IgD-negative memory B cell (primary cell): ENCODE measurements around the gene FRMPD2. TPM values are rescaled to one million over a fixed set of nuclear protein-coding genes. Genes with fewer than 3 reads are reported as not detected.

Experiments used
- H3K27ac Mint-ChIP-seq, 3 donors: one replicate each; pipeline ENCODE4 v1.8.0; 2020 to 2022; ENCODE audit warnings: mild to moderate bottlenecking in 3 of 3, mixed read lengths in 3 of 3, moderate library complexity in 1 of 3
- H3K27me3 Mint-ChIP-seq: one replicate; pipeline ENCODE4 v1.8.0; 2021; ENCODE audit warnings: mixed read lengths
- H3K36me3 Mint-ChIP-seq: one replicate; pipeline ENCODE4 v1.8.0; 2020; ENCODE audit warnings: mild to moderate bottlenecking, mixed read lengths
- H3K4me1 Mint-ChIP-seq, 3 donors: one replicate each; pipeline ENCODE4 v1.8.0; 2020 to 2022; ENCODE audit warnings: mixed read lengths in 3 of 3, mild to moderate bottlenecking in 1 of 3
- H3K4me3 Mint-ChIP-seq, 4 donors: one replicate each; pipeline ENCODE4 v1.8.0; 2020 to 2022; ENCODE audit warnings: mild to moderate bottlenecking in 4 of 4, mixed read lengths in 4 of 4, moderate library complexity in 3 of 4
- H3K9me3 Mint-ChIP-seq, 3 donors: one replicate each; pipeline ENCODE4 v1.8.0; 2020 to 2021; ENCODE audit warnings: mixed read lengths in 3 of 3, mild to moderate bottlenecking in 1 of 3
- polyA plus RNA-seq: library from polyadenylated mRNA; unstranded; fragments of 300-500 nt; fragmentation: Illumina TruSeq; gene quantifications from one replicate; pipeline ENCODE4 v1.2.3, GENCODE V29; 2021

FRMPD2 gene
- polyA plus RNA-seq, 1 donor from 2014 or later: not detected

- Mint-ChIP-seq H3K27ac (no peak overlapping the region), H3K9me3 (peaks cover 4% of the 10 kb centered on the region in 3 donors), H3K4me3 (peak overlapping the region in 1 of 4 donors; percentile 47), H3K27me3 (peaks cover 10% of the 10 kb centered on the region), H3K36me3 (no peaks in the 10 kb centered on the region), H3K4me1 (peaks cover 0 to 3% (median 0%) of the 10 kb centered on the region in 3 donors)
These were observed 58.3 kb downstream of the FRMPD2 start for GRCh38 chr10:48216204-48216505.

GRCh38 chr10:48215486-48216203 is 58.9 kb downstream of the FRMPD2 start:
- H3K27me3 Mint-ChIP-seq: peaks cover 10% of the 10 kb centered on the region
- H3K27ac Mint-ChIP-seq: peak overlapping the region in 1 of 3 donors; percentile 57
- H3K4me3 Mint-ChIP-seq: peak overlapping the region in 1 of 4 donors; percentile 47
- peaks cover 1 to 4% (median 2%) of the 10 kb centered on the region in 3 donors for H3K9me3 Mint-ChIP-seq
- H3K4me1 Mint-ChIP-seq: peaks cover 0 to 1% (median 0%) of the 10 kb centered on the region in 3 donors
- no peaks in the 10 kb centered on the region for H3K36me3 Mint-ChIP-seq

- Mint-ChIP-seq H3K4me3 (no peak overlapping the region), H3K27ac (peak overlapping the region in 1 of 3 donors; percentile 57), H3K4me1 (no peaks in the 10 kb centered on the region), H3K36me3 (no peaks in the 10 kb centered on the region), H3K9me3 (peaks cover 0 to 4% (median 2%) of the 10 kb centered on the region in 3 donors), H3K27me3 (peaks cover 9% of the 10 kb centered on the region)
These were observed 59.6 kb downstream of the FRMPD2 start for GRCh38 chr10:48214716-48215485.

GRCh38 chr10:48213047-48213446 is 61.4 kb downstream of the FRMPD2 start:
- Mint-ChIP-seq H3K36me3 (no peaks in the 10 kb centered on the region), H3K4me3 (no peak overlapping the region), H3K27ac (no peak overlapping the region), H3K9me3 (peaks cover 0 to 4% (median 2%) of the 10 kb centered on the region in 3 donors), H3K27me3 (peaks cover 3% of the 10 kb centered on the region), H3K4me1 (no peaks in the 10 kb centered on the region)

DNA sequence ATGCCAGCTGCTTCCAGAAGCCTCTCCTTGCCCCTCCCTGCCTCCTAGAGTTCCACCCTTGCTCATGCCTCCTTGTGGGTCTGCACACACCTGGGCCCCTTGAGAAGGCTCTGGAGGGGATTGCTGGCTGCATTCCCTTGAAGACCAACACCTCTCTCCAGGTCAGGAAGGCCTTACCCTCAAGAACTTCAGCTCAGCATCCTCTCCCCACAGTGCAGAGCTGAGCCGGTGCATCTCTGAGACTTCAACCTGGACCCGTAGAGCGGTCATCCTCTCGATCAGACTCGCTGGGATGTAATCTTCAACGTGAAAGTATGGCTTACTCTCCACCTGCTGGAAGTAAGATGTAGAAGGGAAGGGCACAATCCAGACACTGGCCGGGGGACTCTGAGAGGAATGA is 62.7 kb downstream of the FRMPD2 start:
- H3K36me3 Mint-ChIP-seq: no peaks in the 10 kb centered on the region
- no peaks in the 10 kb centered on the region for H3K4me1 Mint-ChIP-seq
- H3K4me3 Mint-ChIP-seq: no peak overlapping the region
- no peak overlapping the region for H3K27ac Mint-ChIP-seq
- H3K27me3 Mint-ChIP-seq: peaks cover 3% of the 10 kb centered on the region
- H3K9me3 Mint-ChIP-seq: peaks cover 0 to 4% (median 2%) of the 10 kb centered on the region in 3 donors

DNA sequence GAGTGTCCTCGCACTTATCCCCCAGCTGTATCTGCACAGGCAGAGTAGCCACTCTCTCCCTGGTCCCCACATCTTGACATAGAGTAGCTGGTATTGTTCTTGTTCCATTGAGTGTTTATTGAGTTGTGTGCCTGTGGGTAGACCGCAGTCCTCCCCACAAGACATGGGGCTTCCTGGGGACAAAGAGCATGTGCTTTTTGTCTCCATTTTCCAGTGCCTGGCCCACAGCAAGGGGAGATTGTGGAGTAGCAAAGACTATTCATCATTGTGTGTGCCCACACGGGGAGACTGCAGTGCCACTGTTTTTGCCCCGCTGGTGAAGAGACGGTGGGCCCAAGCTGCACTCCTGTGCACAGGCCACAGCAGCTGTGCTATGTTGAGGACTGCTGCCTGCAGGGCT is 63.5 kb downstream of the FRMPD2 start:
- Mint-ChIP-seq H3K9me3 (peaks cover 0 to 4% (median 2%) of the 10 kb centered on the region in 3 donors), H3K27ac (no peak overlapping the region), H3K4me3 (no peak overlapping the region), H3K27me3 (peaks cover 3% of the 10 kb centered on the region), H3K4me1 (no peaks in the 10 kb centered on the region), H3K36me3 (no peaks in the 10 kb centered on the region)

- Mint-ChIP-seq H3K9me3 (peaks cover 0 to under 1% (median under 1%) of the 10 kb centered on the region in 3 donors), H3K4me1 (no peaks in the 10 kb centered on the region), H3K27me3 (peaks cover 3% of the 10 kb centered on the region), H3K27ac (no peak overlapping the region), H3K4me3 (no peak overlapping the region), H3K36me3 (no peaks in the 10 kb centered on the region)
These were observed 64.1 kb downstream of the FRMPD2 start for GRCh38 chr10:48210391-48210790.

DNA sequence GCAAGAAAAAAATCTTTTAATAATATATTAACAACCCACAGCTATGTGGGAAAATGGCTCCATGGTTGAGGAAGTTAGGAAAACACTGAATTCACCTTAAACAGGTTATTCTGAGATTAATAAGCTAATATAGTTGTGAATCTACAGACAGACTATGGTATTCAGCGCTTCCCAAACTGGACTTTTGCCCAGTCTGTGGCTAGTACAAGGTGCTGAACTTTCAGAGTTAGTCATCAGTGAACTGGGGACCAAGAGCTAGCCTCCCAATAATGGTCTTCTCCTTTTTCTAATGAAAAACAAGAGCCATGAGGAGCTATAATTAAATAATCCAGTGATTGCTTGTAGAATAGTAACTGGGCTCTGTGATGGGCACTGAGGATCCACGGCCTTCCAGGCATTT is 65.3 kb downstream of the FRMPD2 start:
- Mint-ChIP-seq H3K27me3 (peaks cover 5% of the 10 kb centered on the region), H3K27ac (no peak overlapping the region), H3K9me3 (no peaks in the 10 kb centered on the region), H3K36me3 (no peaks in the 10 kb centered on the region), H3K4me3 (no peak overlapping the region), H3K4me1 (peaks cover 0 to 4% (median 0%) of the 10 kb centered on the region in 3 donors)

DNA sequence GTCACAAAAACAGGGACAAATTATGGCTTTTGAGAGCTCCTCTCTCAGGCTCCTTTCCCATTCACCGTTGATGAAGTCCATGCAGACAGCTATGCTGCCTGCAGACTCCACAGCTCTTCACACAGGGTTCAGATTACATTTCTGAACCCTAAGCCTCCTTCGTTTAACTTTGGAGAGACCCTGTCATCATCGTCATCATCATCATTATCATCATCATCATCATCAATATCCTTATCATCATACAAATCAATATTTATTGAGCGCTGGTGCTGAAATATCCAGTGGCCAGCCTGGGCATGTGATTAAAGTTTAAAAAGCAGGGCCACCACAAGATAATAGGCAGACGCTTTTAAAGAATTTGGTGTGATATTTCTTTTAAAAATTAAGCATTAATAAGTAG is 66.6 kb downstream of the FRMPD2 start:
- Mint-ChIP-seq H3K4me1 (peaks cover 0 to 4% (median 0%) of the 10 kb centered on the region in 3 donors), H3K9me3 (no peaks in the 10 kb centered on the region), H3K4me3 (no peak overlapping the region), H3K27me3 (peaks cover 5% of the 10 kb centered on the region), H3K36me3 (no peaks in the 10 kb centered on the region), H3K27ac (no peak overlapping the region)

- Mint-ChIP-seq H3K27me3 (peaks cover 5% of the 10 kb centered on the region), H3K4me1 (peaks cover 0 to 4% (median 0%) of the 10 kb centered on the region in 3 donors), H3K36me3 (no peaks in the 10 kb centered on the region), H3K27ac (peak overlapping the region in 1 of 3 donors; percentile 79), H3K9me3 (no peaks in the 10 kb centered on the region), H3K4me3 (no peak overlapping the region)
These were observed 67.8 kb downstream of the FRMPD2 start for GRCh38 chr10:48206482-48207250.

DNA sequence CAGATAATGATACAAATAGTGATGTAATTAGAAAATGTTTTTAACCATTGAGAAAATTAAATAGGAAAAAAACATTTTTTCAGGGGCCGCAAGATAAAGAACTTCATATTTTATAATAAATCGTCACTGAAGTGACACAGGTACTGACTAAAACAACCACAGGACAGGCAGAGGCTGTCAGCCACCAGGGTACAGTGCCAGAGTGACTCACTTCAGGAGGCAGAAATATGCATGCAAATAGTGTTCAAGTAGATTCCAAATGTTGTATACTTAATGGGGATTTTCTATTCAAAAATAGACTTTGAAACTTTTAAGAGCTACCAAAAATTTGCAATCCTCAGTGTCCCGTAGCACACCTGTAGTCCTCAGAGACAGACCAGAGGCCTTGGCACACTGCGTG is 68.6 kb downstream of the FRMPD2 start:
- Mint-ChIP-seq H3K4me1 (peaks cover 0 to 4% (median 0%) of the 10 kb centered on the region in 3 donors), H3K27me3 (peaks cover 4% of the 10 kb centered on the region), H3K27ac (no peak overlapping the region), H3K9me3 (no peaks in the 10 kb centered on the region), H3K36me3 (no peaks in the 10 kb centered on the region), H3K4me3 (no peak overlapping the region)

- H3K4me3 Mint-ChIP-seq: peak overlapping the region in 1 of 4 donors; percentile 20
These were observed 74.7 kb downstream of the FRMPD2 start for GRCh38 chr10:48199580-48200377.

DNA sequence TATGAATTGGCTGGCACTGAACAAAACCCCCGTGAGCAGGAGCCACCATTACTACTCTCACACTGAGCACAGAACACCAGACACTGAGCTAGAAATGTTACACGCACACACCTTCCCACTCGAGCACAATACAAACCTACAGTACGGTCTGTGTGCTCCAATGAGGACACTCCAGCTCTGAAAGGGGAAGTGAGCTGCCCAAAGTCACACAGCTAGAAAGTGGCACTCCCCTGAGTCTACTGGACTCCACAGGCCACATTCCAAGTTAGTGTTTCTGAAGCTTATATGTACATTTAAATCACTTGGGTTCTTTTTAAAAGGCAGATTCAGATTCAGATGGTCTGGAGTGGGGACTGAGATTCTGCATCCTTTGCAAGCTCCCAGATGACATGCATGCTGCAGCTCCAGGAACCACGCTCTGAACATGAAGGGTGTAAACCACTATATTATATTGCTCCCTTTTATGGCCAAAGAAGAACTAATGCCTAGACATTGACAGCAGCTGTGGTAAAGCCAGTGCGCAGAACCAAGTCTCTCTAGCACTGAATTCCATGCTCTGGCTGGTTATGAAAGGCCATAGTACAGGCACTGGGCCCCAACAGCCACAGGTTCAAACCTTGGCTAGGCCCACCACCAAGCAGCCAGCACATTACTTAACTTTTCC is 77.1 kb downstream of the FRMPD2 start:
- Mint-ChIP-seq H3K27ac (no peak overlapping the region), H3K4me1 (peaks cover 2 to 4% (median 4%) of the 10 kb centered on the region in 3 donors), H3K4me3 (no peak overlapping the region), H3K9me3 (peaks cover 2 to 5% (median 4%) of the 10 kb centered on the region in 3 donors), H3K27me3 (no peaks in the 10 kb centered on the region), H3K36me3 (no peaks in the 10 kb centered on the region)

More at GRCh38 chr10:48199580-48200377, 74.7 kb downstream of the FRMPD2 start:
- H3K27ac Mint-ChIP-seq: no peak overlapping the region
- H3K27me3 Mint-ChIP-seq: no peaks in the 10 kb centered on the region
- H3K4me1 Mint-ChIP-seq: peaks cover 3 to 4% (median 4%) of the 10 kb centered on the region in 3 donors
- peaks cover 2 to 4% (median 4%) of the 10 kb centered on the region in 3 donors for H3K9me3 Mint-ChIP-seq
- H3K36me3 Mint-ChIP-seq: no peaks in the 10 kb centered on the region

DNA sequence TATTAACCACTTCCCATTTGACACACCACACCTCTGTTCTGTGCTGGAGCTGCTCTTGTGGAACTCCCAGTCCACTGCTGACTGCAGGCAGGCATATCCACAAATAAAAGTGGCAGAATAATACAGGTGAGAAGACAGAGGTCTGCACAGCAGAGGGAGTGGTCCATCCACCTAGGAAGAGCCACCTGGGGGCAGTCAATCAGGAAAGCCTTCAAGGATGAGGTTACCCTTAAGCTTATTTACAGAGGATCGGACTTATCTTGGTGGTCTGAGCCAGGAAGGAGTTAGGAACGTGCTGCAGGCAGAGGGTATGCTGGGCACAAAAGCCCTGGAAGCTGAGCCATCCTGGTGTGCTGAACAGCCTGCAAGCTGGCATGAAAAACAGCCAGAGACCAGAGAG is 78.7 kb downstream of the FRMPD2 start:
- H3K9me3 Mint-ChIP-seq: peaks cover 2 to 5% (median 4%) of the 10 kb centered on the region in 3 donors
- no peak overlapping the region for H3K27ac Mint-ChIP-seq
- H3K4me3 Mint-ChIP-seq: no peak overlapping the region

More for the DNA sequence above, 78.7 kb downstream of the FRMPD2 start:
- peaks cover 2 to 4% (median 4%) of the 10 kb centered on the region in 3 donors for H3K4me1 Mint-ChIP-seq
- H3K27me3 Mint-ChIP-seq: no peaks in the 10 kb centered on the region
- H3K36me3 Mint-ChIP-seq: no peaks in the 10 kb centered on the region
